ENCODE results near the gene TSPAN14.
A peak's percentile ranks its signal among the peaks of the same experiment; 100 is the strongest.

The TSPAN14 gene

GRCh38 chr10:80453842-80454512 is at the start of gene TSPAN14:
TSS of gene TSPAN14 (plus strand) at chr10:80454310. CDS start at chr10:80489234, 34,924 bp downstream.
- peak; percentile 93 for DNase-seq (ENCODE audit: low read depth)
- H3K27me3 ChIP-seq (replicated peaks; ENCODE audit: control insufficient read depth, insufficient read depth, low read length) = no peaks in the 10 kb centered on the region
- peaks cover 5% of the 10 kb centered on the region for H3K36me3 ChIP-seq (ENCODE audit: control insufficient read depth, insufficient read depth, low read length, severe bottlenecking)
- H3K9me3 ChIP-seq (ENCODE audit: control insufficient read depth, low read length) = peaks cover 8% of the 10 kb centered on the region
- peaks cover 44% of the 10 kb centered on the region for H3K4me1 ChIP-seq (ENCODE audit: control insufficient read depth, insufficient read depth, low read length)
- peak within 1 kb of the TSS; percentile 96 for H3K4me3 ChIP-seq (ENCODE audit: low read length)
- H3K9ac ChIP-seq (ENCODE audit: low read length) = peak within 1 kb of the TSS; percentile 96

GRCh38 chr10:80405035-80405434 is 49.1 kb upstream of the TSPAN14 start:
- Histone ChIP-seq H3K4me1 (ENCODE audit: control insufficient read depth, insufficient read depth, low read length) (peaks cover 19% of the 10 kb centered on the region), H3K36me3 (ENCODE audit: control insufficient read depth, insufficient read depth, low read length, severe bottlenecking) (no peaks in the 10 kb centered on the region), H3K4me3 (ENCODE audit: low read length) (no peak overlapping the region), H3K27me3 (replicated peaks; ENCODE audit: control insufficient read depth, insufficient read depth, low read length) (no peaks in the 10 kb centered on the region), H3K9me3 (ENCODE audit: control insufficient read depth, low read length) (no peaks in the 10 kb centered on the region), H3K9ac (ENCODE audit: low read length) (no peak overlapping the region)
- no peak for DNase-seq (ENCODE audit: low read depth)

- H3K4me3 ChIP-seq (ENCODE audit: low read length) = no peak overlapping the region
- H3K4me1 ChIP-seq (ENCODE audit: control insufficient read depth, insufficient read depth, low read length) = peaks cover 20% of the 10 kb centered on the region
- no peaks in the 10 kb centered on the region for H3K9me3 ChIP-seq (ENCODE audit: control insufficient read depth, low read length)
- no peaks in the 10 kb centered on the region for H3K27me3 ChIP-seq (replicated peaks; ENCODE audit: control insufficient read depth, insufficient read depth, low read length)
- no peaks in the 10 kb centered on the region for H3K36me3 ChIP-seq (ENCODE audit: control insufficient read depth, insufficient read depth, low read length, severe bottlenecking)
- H3K9ac ChIP-seq (ENCODE audit: low read length) = no peak overlapping the region
- peak; percentile 39 for DNase-seq (ENCODE audit: low read depth)
Observed at GRCh38 chr10:80405626-80406025, 48.5 kb upstream of the TSPAN14 start.

- H3K27me3 ChIP-seq (replicated peaks; ENCODE audit: control insufficient read depth, insufficient read depth, low read length) = no peaks in the 10 kb centered on the region
- H3K4me3 ChIP-seq (ENCODE audit: low read length) = no peak overlapping the region
- H3K4me1 ChIP-seq (ENCODE audit: control insufficient read depth, insufficient read depth, low read length) = peaks cover 26% of the 10 kb centered on the region
- no peak for DNase-seq (ENCODE audit: low read depth)
- no peaks in the 10 kb centered on the region for H3K36me3 ChIP-seq (ENCODE audit: control insufficient read depth, insufficient read depth, low read length, severe bottlenecking)
- H3K9ac ChIP-seq (ENCODE audit: low read length) = no peak overlapping the region
- H3K9me3 ChIP-seq (ENCODE audit: control insufficient read depth, low read length) = no peaks in the 10 kb centered on the region
Observed at GRCh38 chr10:80406204-80406603, 47.9 kb upstream of the TSPAN14 start.

GRCh38 chr10:80407812-80408241 is 46.3 kb upstream of the TSPAN14 start:
- no peaks in the 10 kb centered on the region for H3K9me3 ChIP-seq (ENCODE audit: control insufficient read depth, low read length)
- H3K9ac ChIP-seq (ENCODE audit: low read length) = peak overlapping the region; percentile 80
- DNase-seq (ENCODE audit: low read depth) = peak; percentile 55
- no peaks in the 10 kb centered on the region for H3K27me3 ChIP-seq (replicated peaks; ENCODE audit: control insufficient read depth, insufficient read depth, low read length)
- H3K4me3 ChIP-seq (ENCODE audit: low read length) = peak overlapping the region; percentile 79
- no peaks in the 10 kb centered on the region for H3K36me3 ChIP-seq (ENCODE audit: control insufficient read depth, insufficient read depth, low read length, severe bottlenecking)
- H3K4me1 ChIP-seq (ENCODE audit: control insufficient read depth, insufficient read depth, low read length) = peaks cover 42% of the 10 kb centered on the region

- peaks cover 48% of the 10 kb centered on the region for H3K4me1 ChIP-seq (ENCODE audit: control insufficient read depth, insufficient read depth, low read length)
- H3K27me3 ChIP-seq (replicated peaks; ENCODE audit: control insufficient read depth, insufficient read depth, low read length) = no peaks in the 10 kb centered on the region
- DNase-seq (ENCODE audit: low read depth) = peak; percentile 80
- no peaks in the 10 kb centered on the region for H3K9me3 ChIP-seq (ENCODE audit: control insufficient read depth, low read length)
- no peaks in the 10 kb centered on the region for H3K36me3 ChIP-seq (ENCODE audit: control insufficient read depth, insufficient read depth, low read length, severe bottlenecking)
- H3K4me3 ChIP-seq (ENCODE audit: low read length) = peak within 1 kb of the TSS; percentile 79
- peak within 1 kb of the TSS; percentile 80 for H3K9ac ChIP-seq (ENCODE audit: low read length)
Observed at GRCh38 chr10:80408242-80409101, 45.6 kb upstream of the TSPAN14 start, which contains the start of gene PRXL2A. TSS of gene PRXL2A (plus strand) at chr10:80408551. CDS start at chr10:80420468, 11,917 bp downstream.

GRCh38 chr10:80409121-80409520 is 45.0 kb upstream of the TSPAN14 start:
- Histone ChIP-seq H3K9ac (ENCODE audit: low read length) (peak overlapping the region; percentile 80), H3K9me3 (ENCODE audit: control insufficient read depth, low read length) (no peaks in the 10 kb centered on the region), H3K4me1 (ENCODE audit: control insufficient read depth, insufficient read depth, low read length) (peaks cover 53% of the 10 kb centered on the region), H3K36me3 (ENCODE audit: control insufficient read depth, insufficient read depth, low read length, severe bottlenecking) (no peaks in the 10 kb centered on the region), H3K4me3 (ENCODE audit: low read length) (peak overlapping the region; percentile 79), H3K27me3 (replicated peaks; ENCODE audit: control insufficient read depth, insufficient read depth, low read length) (no peaks in the 10 kb centered on the region)
- DNase-seq (ENCODE audit: low read depth) = no peak

- no peaks in the 10 kb centered on the region for H3K27me3 ChIP-seq (replicated peaks; ENCODE audit: control insufficient read depth, insufficient read depth, low read length)
- H3K9me3 ChIP-seq (ENCODE audit: control insufficient read depth, low read length) = no peaks in the 10 kb centered on the region
- no peaks in the 10 kb centered on the region for H3K36me3 ChIP-seq (ENCODE audit: control insufficient read depth, insufficient read depth, low read length, severe bottlenecking)
- H3K9ac ChIP-seq (ENCODE audit: low read length) = peak overlapping the region; percentile 80
- peak overlapping the region; percentile 79 for H3K4me3 ChIP-seq (ENCODE audit: low read length)
- DNase-seq (ENCODE audit: low read depth) = no peak
- peaks cover 53% of the 10 kb centered on the region for H3K4me1 ChIP-seq (ENCODE audit: control insufficient read depth, insufficient read depth, low read length)
Observed at GRCh38 chr10:80410122-80410521, 44.0 kb upstream of the TSPAN14 start.

GRCh38 chr10:80410578-80411145 is 43.4 kb upstream of the TSPAN14 start:
- H3K9me3 ChIP-seq (ENCODE audit: control insufficient read depth, low read length) = no peaks in the 10 kb centered on the region
- H3K27me3 ChIP-seq (replicated peaks; ENCODE audit: control insufficient read depth, insufficient read depth, low read length) = no peaks in the 10 kb centered on the region
- H3K4me3 ChIP-seq (ENCODE audit: low read length) = peak overlapping the region; percentile 79
- DNase-seq (ENCODE audit: low read depth) = no peak
- H3K9ac ChIP-seq (ENCODE audit: low read length) = peak overlapping the region; percentile 80
- H3K36me3 ChIP-seq (ENCODE audit: control insufficient read depth, insufficient read depth, low read length, severe bottlenecking) = no peaks in the 10 kb centered on the region
- H3K4me1 ChIP-seq (ENCODE audit: control insufficient read depth, insufficient read depth, low read length) = peaks cover 58% of the 10 kb centered on the region

GRCh38 chr10:80411267-80411668 is 42.8 kb upstream of the TSPAN14 start:
- DNase-seq (ENCODE audit: low read depth) = peak; percentile 19
- H3K4me1 ChIP-seq (ENCODE audit: control insufficient read depth, insufficient read depth, low read length) = peaks cover 64% of the 10 kb centered on the region
- no peaks in the 10 kb centered on the region for H3K9me3 ChIP-seq (ENCODE audit: control insufficient read depth, low read length)
- H3K9ac ChIP-seq (ENCODE audit: low read length) = peak overlapping the region; percentile 80
- no peak overlapping the region for H3K4me3 ChIP-seq (ENCODE audit: low read length)
- H3K36me3 ChIP-seq (ENCODE audit: control insufficient read depth, insufficient read depth, low read length, severe bottlenecking) = no peaks in the 10 kb centered on the region
- no peaks in the 10 kb centered on the region for H3K27me3 ChIP-seq (replicated peaks; ENCODE audit: control insufficient read depth, insufficient read depth, low read length)

GRCh38 chr10:80411681-80412220 is 42.4 kb upstream of the TSPAN14 start:
- H3K36me3 ChIP-seq (ENCODE audit: control insufficient read depth, insufficient read depth, low read length, severe bottlenecking) = no peaks in the 10 kb centered on the region
- H3K4me3 ChIP-seq (ENCODE audit: low read length) = no peak overlapping the region
- H3K9me3 ChIP-seq (ENCODE audit: control insufficient read depth, low read length) = no peaks in the 10 kb centered on the region
- H3K27me3 ChIP-seq (replicated peaks; ENCODE audit: control insufficient read depth, insufficient read depth, low read length) = no peaks in the 10 kb centered on the region
- H3K9ac ChIP-seq (ENCODE audit: low read length) = peak overlapping the region; percentile 8
- peaks cover 69% of the 10 kb centered on the region for H3K4me1 ChIP-seq (ENCODE audit: control insufficient read depth, insufficient read depth, low read length)
- no peak for DNase-seq (ENCODE audit: low read depth)
